Right atrium auricular region (tissue), 2 donors: ENCODE data around the gene VDAC1. TPM values are rescaled to one million over a fixed set of nuclear protein-coding genes. Genes with fewer than 3 reads are reported as not detected.

ENCODE experiments used
- DNase-seq: peaks from one replicate; pipeline ENCODE4 v3.0.0-alpha.2; 2019; ENCODE audit warnings: low spot score
- H3K27ac ChIP-seq, 2 donors: fragments of 200-600 bp; sonication (generic); 1 replicate in 1 of 2; 2 replicates in 1 of 2; pipeline ENCODE4 v1.5.1; 2016 to 2019
- H3K27me3 ChIP-seq, 2 donors: fragments of 200-600 bp; sonication (generic); one replicate each; pipeline versions ENCODE4 v1.5.1 to v1.6.0; 2017 to 2019
- H3K36me3 ChIP-seq: fragments of 200-600 bp; sonication (generic); one replicate; pipeline ENCODE4 v1.5.1; 2016
- H3K4me1 ChIP-seq, 2 donors: fragments of 200-600 bp; sonication (generic); one replicate each; pipeline versions ENCODE4 v1.5.1 to v1.6.0; 2017 to 2019
- H3K4me3 ChIP-seq, 2 donors: fragments of 200-600 bp; sonication (generic); 1 replicate in 1 of 2; 2 replicates in 1 of 2; pipeline ENCODE4 v1.5.1; 2017 to 2019; ENCODE audit warnings: mild to moderate bottlenecking in 1 of 2, moderate library complexity in 1 of 2
- H3K9me3 ChIP-seq, 2 donors: fragments of 200-600 bp; sonication (generic); one replicate each; pipeline ENCODE4 v1.5.1; 2019
- total RNA-seq, 2 donors: library from RNA; depleted of rRNA; stranded (reverse); fragments of >200 nt; gene quantifications; one replicate each; pipeline ENCODE4 v1.1.0, GENCODE V29; 2016
- TF ChIP-seq, protein P1 (sequence below), 2 donors: fragments of 200-600 bp; sonication (generic); IDR thresholded peaks; one replicate each; pipeline ENCODE4 v1.5.1; 2019; ENCODE audit warnings: antibody characterized with exemption in 2 of 2

Gene VDAC1
- total RNA-seq, 2 donors from 2014 or later: 263 to 394 TPM

DNA sequence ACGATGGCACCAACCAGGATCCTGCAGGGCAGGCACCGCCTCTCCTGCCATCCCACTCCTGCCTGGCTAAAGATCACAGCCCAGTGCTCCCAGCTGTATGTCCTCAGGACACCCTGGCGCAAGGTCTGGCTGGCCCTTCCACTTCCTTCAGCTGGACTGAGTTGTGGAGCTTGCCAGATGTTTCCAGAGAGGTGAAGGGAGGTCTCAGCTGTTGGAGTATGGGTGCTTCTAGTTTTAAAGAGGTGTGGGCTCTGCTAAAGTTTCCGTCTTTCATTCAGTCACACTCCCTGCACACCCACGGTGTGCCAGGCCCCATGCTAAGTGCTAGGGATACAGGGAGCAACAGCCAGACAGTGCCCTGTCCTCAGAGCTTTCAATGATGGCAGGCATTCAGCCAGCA lies 70.5 kb downstream of the VDAC1 start:
- no peak overlapping the region for H3K27ac ChIP-seq
- H3K36me3 ChIP-seq: no peaks in the 10 kb centered on the region
- no peaks in the 10 kb centered on the region for H3K27me3 ChIP-seq
- TF ChIP-seq, protein P1, sequence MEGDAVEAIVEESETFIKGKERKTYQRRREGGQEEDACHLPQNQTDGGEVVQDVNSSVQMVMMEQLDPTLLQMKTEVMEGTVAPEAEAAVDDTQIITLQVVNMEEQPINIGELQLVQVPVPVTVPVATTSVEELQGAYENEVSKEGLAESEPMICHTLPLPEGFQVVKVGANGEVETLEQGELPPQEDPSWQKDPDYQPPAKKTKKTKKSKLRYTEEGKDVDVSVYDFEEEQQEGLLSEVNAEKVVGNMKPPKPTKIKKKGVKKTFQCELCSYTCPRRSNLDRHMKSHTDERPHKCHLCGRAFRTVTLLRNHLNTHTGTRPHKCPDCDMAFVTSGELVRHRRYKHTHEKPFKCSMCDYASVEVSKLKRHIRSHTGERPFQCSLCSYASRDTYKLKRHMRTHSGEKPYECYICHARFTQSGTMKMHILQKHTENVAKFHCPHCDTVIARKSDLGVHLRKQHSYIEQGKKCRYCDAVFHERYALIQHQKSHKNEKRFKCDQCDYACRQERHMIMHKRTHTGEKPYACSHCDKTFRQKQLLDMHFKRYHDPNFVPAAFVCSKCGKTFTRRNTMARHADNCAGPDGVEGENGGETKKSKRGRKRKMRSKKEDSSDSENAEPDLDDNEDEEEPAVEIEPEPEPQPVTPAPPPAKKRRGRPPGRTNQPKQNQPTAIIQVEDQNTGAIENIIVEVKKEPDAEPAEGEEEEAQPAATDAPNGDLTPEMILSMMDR (IDR thresholded peaks at IDR 0.05): no peak
- no peak for DNase-seq
- H3K4me1 ChIP-seq: peaks cover 0 to 15% of the 10 kb centered on the region in 2 donors
- H3K4me3 ChIP-seq: no peak overlapping the region
- H3K9me3 ChIP-seq: no peaks in the 10 kb centered on the region

DNA sequence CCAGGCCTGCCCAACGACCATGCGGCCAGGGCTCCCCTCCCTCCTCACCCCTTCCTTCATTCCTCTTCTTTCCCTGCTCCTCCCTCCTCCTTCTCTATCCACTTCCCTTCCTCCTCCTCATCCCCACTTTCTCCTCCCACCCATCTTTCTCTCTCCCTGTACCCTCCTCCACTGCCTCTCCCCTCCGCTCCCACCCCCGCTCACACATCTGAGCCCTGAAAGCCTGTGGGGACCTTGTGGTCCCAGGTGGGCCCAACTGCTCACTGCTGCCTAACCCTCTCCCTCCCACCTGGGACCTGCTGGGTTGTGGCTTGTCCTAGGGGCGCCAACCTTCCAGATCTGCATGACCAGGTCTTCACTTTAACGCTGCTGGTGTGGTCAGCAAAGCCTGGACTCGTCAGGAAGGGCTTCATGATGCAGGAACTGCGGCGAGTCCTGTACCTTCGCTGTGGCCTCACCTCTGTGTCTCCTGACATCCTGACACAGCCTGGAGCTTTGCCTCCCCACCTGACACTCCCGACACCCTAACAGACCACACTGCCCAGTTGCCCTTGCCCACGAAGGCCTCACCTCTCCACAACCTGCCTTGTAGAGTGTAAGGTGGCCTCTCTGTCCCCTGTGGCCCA lies 71.0 kb downstream of the VDAC1 start:
- Histone ChIP-seq H3K9me3 (no peaks in the 10 kb centered on the region), H3K36me3 (no peaks in the 10 kb centered on the region), H3K27ac (no peak overlapping the region), H3K4me3 (no peak overlapping the region), H3K4me1 (peaks cover 0 to 15% of the 10 kb centered on the region in 2 donors), H3K27me3 (no peaks in the 10 kb centered on the region)
- TF ChIP-seq, protein P1 (IDR thresholded peaks at IDR 0.05): no peak
- no peak for DNase-seq

DNA sequence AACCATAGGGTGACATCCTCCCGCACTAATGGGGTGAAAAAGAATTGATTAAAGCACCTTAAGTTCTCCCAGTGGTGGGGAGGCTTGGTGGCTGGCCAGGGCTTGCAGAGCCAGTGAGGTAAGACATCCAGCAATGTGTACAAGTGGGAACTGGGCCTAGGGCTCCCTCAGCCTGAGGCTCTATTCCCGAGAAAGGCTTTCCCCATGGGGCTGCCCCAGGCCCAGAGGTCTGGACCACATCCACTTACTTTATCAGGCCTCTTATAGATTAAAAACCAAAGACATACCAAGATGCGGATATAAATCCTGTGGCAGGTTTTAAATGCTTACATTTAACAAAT lies 71.6 kb downstream of the VDAC1 start:
- no peak overlapping the region for H3K27ac ChIP-seq
- DNase-seq: no peak
- TF ChIP-seq, protein P1 (IDR thresholded peaks at IDR 0.05): no peak
- no peaks in the 10 kb centered on the region for H3K36me3 ChIP-seq
- no peak overlapping the region for H3K4me3 ChIP-seq
- no peaks in the 10 kb centered on the region for H3K27me3 ChIP-seq
- H3K9me3 ChIP-seq: no peaks in the 10 kb centered on the region
- H3K4me1 ChIP-seq: peaks cover 0 to 15% of the 10 kb centered on the region in 2 donors

DNA sequence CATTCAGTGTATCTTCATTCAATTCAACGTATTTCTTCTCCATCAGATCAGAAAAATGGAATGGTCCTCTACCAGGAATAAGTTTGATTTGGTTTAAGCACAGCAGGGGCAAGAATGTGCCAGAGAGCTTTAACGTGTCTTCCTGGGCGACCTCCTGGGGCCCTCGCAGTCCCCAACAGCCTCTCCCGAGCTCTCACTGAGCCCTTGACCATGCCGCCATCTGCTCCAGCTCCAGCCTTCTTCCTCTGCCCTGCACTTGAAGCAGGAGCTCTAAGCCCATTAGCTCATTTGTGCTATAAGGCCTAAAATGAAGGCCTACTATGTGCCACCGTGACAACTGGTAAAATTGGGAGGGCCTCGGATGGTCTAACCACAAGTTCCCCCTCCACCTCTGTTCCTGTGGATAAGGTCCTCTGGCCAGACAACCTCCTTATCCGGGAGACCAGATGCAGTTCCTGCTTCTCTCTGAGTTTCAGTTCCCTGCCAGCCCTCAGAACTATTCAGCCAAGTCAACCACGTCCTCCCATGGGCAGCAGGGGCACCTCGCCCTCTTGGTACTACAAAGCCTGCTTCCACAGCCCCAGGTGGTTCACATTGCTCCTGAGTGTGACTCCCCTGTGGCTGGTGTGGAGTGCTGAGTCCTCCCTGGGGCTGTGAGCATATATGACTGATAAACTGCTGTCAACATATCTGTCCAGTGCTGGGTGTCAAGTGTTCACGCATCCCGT lies 72.2 kb downstream of the VDAC1 start:
- no peaks in the 10 kb centered on the region for H3K9me3 ChIP-seq
- no peaks in the 10 kb centered on the region for H3K27me3 ChIP-seq
- H3K36me3 ChIP-seq: no peaks in the 10 kb centered on the region
- no peak overlapping the region for H3K4me3 ChIP-seq
- no peak overlapping the region for H3K27ac ChIP-seq
- TF ChIP-seq, protein P1 (IDR thresholded peaks at IDR 0.05): no peak
- no peak for DNase-seq
- H3K4me1 ChIP-seq: peaks cover 0 to 15% of the 10 kb centered on the region in 2 donors

DNA sequence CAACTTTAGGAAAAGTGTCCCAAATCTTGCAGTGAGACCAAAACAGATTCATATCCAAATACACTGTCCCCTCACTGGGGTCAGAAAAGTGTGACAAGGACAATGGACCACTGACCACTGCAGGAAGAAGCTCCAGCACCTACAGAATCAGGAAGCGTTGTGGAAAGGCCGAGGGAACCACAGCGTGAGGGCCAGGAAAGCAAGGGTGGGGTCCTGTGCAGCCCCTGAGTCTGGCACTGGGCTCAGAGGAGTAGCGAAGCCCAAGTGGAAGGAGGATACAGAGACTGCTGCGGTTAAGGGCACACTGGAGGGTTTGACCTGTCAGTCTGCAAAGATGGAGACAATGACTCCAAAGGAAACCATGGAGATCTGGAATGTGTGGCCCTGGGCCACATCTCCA lies 73.2 kb downstream of the VDAC1 start:
- no peak for DNase-seq
- H3K27me3 ChIP-seq: no peaks in the 10 kb centered on the region
- H3K4me1 ChIP-seq: peaks cover 0 to 15% of the 10 kb centered on the region in 2 donors
- no peaks in the 10 kb centered on the region for H3K36me3 ChIP-seq
- H3K4me3 ChIP-seq: no peak overlapping the region
- TF ChIP-seq, protein P1 (IDR thresholded peaks at IDR 0.05): no peak
- no peaks in the 10 kb centered on the region for H3K9me3 ChIP-seq
- no peak overlapping the region for H3K27ac ChIP-seq

DNA sequence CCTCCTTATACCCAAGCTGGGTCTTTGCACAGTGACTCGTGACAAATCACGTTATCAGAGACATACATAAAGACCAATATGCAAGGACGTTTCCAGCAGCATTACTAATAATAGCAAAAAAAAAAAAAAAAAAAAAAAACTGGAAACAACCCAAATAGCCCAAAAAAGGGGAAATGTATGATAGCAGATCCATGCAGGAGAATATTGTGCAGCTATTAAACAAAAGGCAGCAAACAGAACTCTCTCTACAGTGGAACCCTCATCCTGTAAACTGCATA lies 74.0 kb downstream of the VDAC1 start:
- TF ChIP-seq, protein P1 (IDR thresholded peaks at IDR 0.05): no peak
- DNase-seq: no peak
- Histone ChIP-seq H3K4me1 (peaks cover 0 to 15% of the 10 kb centered on the region in 2 donors), H3K9me3 (no peaks in the 10 kb centered on the region), H3K27ac (no peak overlapping the region), H3K4me3 (no peak overlapping the region), H3K27me3 (no peaks in the 10 kb centered on the region), H3K36me3 (no peaks in the 10 kb centered on the region)
